H9 (cell line): Measurements from ENCODE around the gene PEA15. TPM values are rescaled to one million over a fixed set of nuclear protein-coding genes. Genes with fewer than 3 reads are reported as not detected.

Experiments
- DNase-seq: peaks from one replicate; pipeline ENCODE4 v3.0.0-alpha.2; 2017
- H2AFZ ChIP-seq: one replicate; pipeline ENCODE4 v1.6.1; 2013; ENCODE audit warnings: mild to moderate bottlenecking, low read length, control low read depth, moderate library complexity
- H2AK5ac ChIP-seq: 2 replicates; pipeline ENCODE4 v1.6.1; 2013; ENCODE audit warnings: low read length, control low read depth, mixed read lengths; ENCODE audit not compliant: insufficient read length
- H2BK120ac ChIP-seq: one replicate; pipeline ENCODE4 v1.6.1; 2013; ENCODE audit warnings: low read depth, mild to moderate bottlenecking, low read length, control low read depth, inconsistent platforms; ENCODE audit not compliant: poor library complexity, severe bottlenecking
- H2BK12ac ChIP-seq: 2 replicates; pipeline ENCODE4 v1.6.1; 2013; ENCODE audit warnings: low read length, control low read depth, mixed read lengths, low read depth; ENCODE audit not compliant: insufficient read length
- H2BK15ac ChIP-seq: 2 replicates; pipeline ENCODE4 v1.6.1; 2013; ENCODE audit warnings: low read depth, low read length, control low read depth
- H2BK20ac ChIP-seq: one replicate; pipeline ENCODE4 v1.6.1; 2013; ENCODE audit warnings: low read depth, mild to moderate bottlenecking, low read length, control low read depth, inconsistent platforms; ENCODE audit not compliant: poor library complexity, severe bottlenecking
- H2BK5ac ChIP-seq: 2 replicates; pipeline ENCODE4 v1.6.1; 2013; ENCODE audit warnings: low read length, control low read depth, mixed read lengths; ENCODE audit not compliant: insufficient read length
- H3K14ac ChIP-seq: 2 replicates; pipeline ENCODE4 v1.6.1; 2013; ENCODE audit warnings: low read length, control low read depth; ENCODE audit not compliant: insufficient read depth
- H3K18ac ChIP-seq: 2 replicates; pipeline ENCODE4 v1.6.1; 2013; ENCODE audit warnings: low read depth, mild to moderate bottlenecking, mixed read lengths, low read length, control low read depth; ENCODE audit not compliant: insufficient read length
- H3K23ac ChIP-seq: 2 replicates; pipeline ENCODE4 v1.6.1; 2013; ENCODE audit warnings: low read length, control low read depth, mixed read lengths, low read depth; ENCODE audit not compliant: insufficient read length
- H3K23me2 ChIP-seq: 2 replicates; pipeline ENCODE4 v1.6.1; 2013; ENCODE audit warnings: low read depth, mild to moderate bottlenecking, mixed read lengths, low read length, control low read depth; ENCODE audit not compliant: insufficient read length, poor library complexity, severe bottlenecking
- H3K27ac ChIP-seq: 2 replicates; pipeline ENCODE4 v1.5.1; 2013; ENCODE audit warnings: low read length, control low read depth, mixed read lengths, low read depth; ENCODE audit not compliant: insufficient read length
- H3K27me3 ChIP-seq: 2 replicates; pipeline ENCODE4 v1.6.1; 2013; ENCODE audit warnings: low read length, control low read depth, inconsistent platforms; ENCODE audit not compliant: insufficient read depth
- H3K4ac ChIP-seq: 2 replicates; pipeline ENCODE4 v1.6.1; 2013; ENCODE audit warnings: low read depth, mild to moderate bottlenecking, control low read depth, inconsistent platforms, low read length, moderate library complexity
- H3K4me1 ChIP-seq: 2 replicates; pipeline ENCODE4 v1.6.1; 2013; ENCODE audit warnings: low read length, control low read depth, inconsistent platforms; ENCODE audit not compliant: insufficient read depth
- H3K4me2 ChIP-seq: 2 replicates; pipeline ENCODE4 v1.6.1; 2013; ENCODE audit warnings: low read length, control low read depth, mixed read lengths; ENCODE audit not compliant: insufficient read length, insufficient read depth
- H3K56ac ChIP-seq: 2 replicates; pipeline ENCODE4 v1.6.1; 2013; ENCODE audit warnings: low read depth, mild to moderate bottlenecking, mixed read lengths, low read length, control low read depth; ENCODE audit not compliant: insufficient read length
- H3K79me1 ChIP-seq: 2 replicates; pipeline ENCODE4 v1.6.1; 2013; ENCODE audit warnings: low read depth, mild to moderate bottlenecking, moderate library complexity, low read length, control low read depth, inconsistent platforms; ENCODE audit not compliant: insufficient read depth, poor library complexity, severe bottlenecking
- H3K79me2 ChIP-seq: 2 replicates; pipeline ENCODE4 v1.6.1; 2013; ENCODE audit warnings: low read length, control low read depth, inconsistent platforms; ENCODE audit not compliant: insufficient read depth
- H3K9ac ChIP-seq: 2 replicates; pipeline ENCODE4 v1.6.1; 2013; ENCODE audit warnings: low read length, control low read depth, mixed read lengths; ENCODE audit not compliant: insufficient read length; ENCODE audit errors: extremely low read depth
- H3K9me3 ChIP-seq: one replicate; pipeline ENCODE4 v1.6.1; 2013; ENCODE audit warnings: low read depth, low read length, inconsistent platforms; ENCODE audit not compliant: control insufficient read depth
- H3T11ph ChIP-seq: one replicate; pipeline ENCODE4 v1.6.1; 2013; ENCODE audit warnings: mild to moderate bottlenecking, low read length, control low read depth, inconsistent platforms
- H4K20me1 ChIP-seq: one replicate; pipeline ENCODE4 v1.6.1; 2013; ENCODE audit not compliant: control insufficient read depth, insufficient read length, insufficient read depth
- H4K5ac ChIP-seq: 2 replicates; pipeline ENCODE4 v1.6.1; 2013; ENCODE audit warnings: low read depth, mild to moderate bottlenecking, mixed read lengths, low read length, control low read depth; ENCODE audit not compliant: insufficient read length
- H4K8ac ChIP-seq: replicated peaks from 2 replicates; pipeline ENCODE4 v1.6.1; 2013; ENCODE audit warnings: low read length, control low read depth, mixed read lengths, low read depth; ENCODE audit not compliant: insufficient read length
- H4K91ac ChIP-seq: 2 replicates; pipeline ENCODE4 v1.6.1; 2013; ENCODE audit warnings: low read depth, mild to moderate bottlenecking, moderate library complexity, mixed read lengths, low read length, control low read depth; ENCODE audit not compliant: insufficient read length
- H3K27ac Mint-ChIP-seq, 3 experiments: 2 replicates in 2 of 3; 3 replicates in 1 of 3; pipeline ENCODE4 v1.8.0; 2020 to 2021; ENCODE audit warnings: mixed read lengths in 3 of 3, mild to moderate bottlenecking in 1 of 3, moderate library complexity in 1 of 3
- H3K27me3 Mint-ChIP-seq: 2 replicates; pipeline ENCODE4 v1.8.0; 2021; ENCODE audit warnings: low read depth, mild to moderate bottlenecking, moderate library complexity, mixed read lengths
- H3K36me3 Mint-ChIP-seq, 3 experiments: 2 replicates in 2 of 3; 3 replicates in 1 of 3; pipeline ENCODE4 v1.8.0; 2020 to 2021; ENCODE audit warnings: low read depth in 3 of 3, mixed read lengths in 3 of 3; ENCODE audit not compliant: insufficient read depth in 1 of 3
- H3K4me1 Mint-ChIP-seq, 2 experiments: 2 replicates each; pipeline ENCODE4 v1.8.0; 2020; ENCODE audit warnings: mixed read lengths in 2 of 2
- H3K4me3 Mint-ChIP-seq, 2 experiments: 2 replicates in 1 of 2; 3 replicates in 1 of 2; pipeline ENCODE4 v1.8.0; 2020 to 2021; ENCODE audit warnings: mild to moderate bottlenecking in 2 of 2, mixed read lengths in 2 of 2, moderate library complexity in 1 of 2
- H3K9me3 Mint-ChIP-seq, 2 experiments: 2 replicates in 1 of 2; 3 replicates in 1 of 2; pipeline ENCODE4 v1.8.0; 2020; ENCODE audit warnings: mild to moderate bottlenecking in 2 of 2, mixed read lengths in 2 of 2, moderate library complexity in 1 of 2
- total RNA-seq: library from RNA; stranded (reverse); gene quantifications from 2 replicates; pipeline ENCODE4 v1.2.1, GENCODE V29; 2021
- TF ChIP-seq, protein P1 (sequence below): fragments of 200-600 bp; sonication (generic); conservative IDR thresholded peaks from 3 replicates; pipeline ENCODE4 v1.8.0; 2021; ENCODE audit warnings: antibody characterized with exemption, mild to moderate bottlenecking

The PEA15 gene
- total RNA-seq, 1 experiment from 2014 or later, result 82.1 TPM

DNA sequence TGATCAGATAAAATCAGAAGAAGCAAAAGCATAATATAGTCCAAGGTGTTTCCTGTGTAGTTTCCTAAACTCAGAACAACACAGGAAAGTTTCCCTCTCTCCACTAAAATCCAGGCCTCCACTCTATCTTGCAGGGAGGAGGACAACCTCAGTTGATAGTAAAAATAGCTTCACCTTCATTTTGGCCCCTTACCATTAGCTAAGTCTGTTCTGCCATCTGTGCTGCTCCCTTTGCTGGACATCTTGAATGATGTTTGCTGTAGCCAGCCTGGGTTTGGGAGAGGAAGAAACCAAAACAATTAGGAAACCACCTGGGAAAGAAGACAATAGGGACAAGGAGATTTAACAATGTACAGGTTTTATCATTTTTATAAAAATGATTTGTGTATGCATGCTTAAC, 38.6 kb downstream of the PEA15 start:
- Histone ChIP-seq H4K91ac (no peak overlapping the region), H3K9me3 (no peaks in the 10 kb centered on the region), H2BK15ac (no peak overlapping the region), H3K18ac (no peak overlapping the region), H2BK12ac (no peak overlapping the region), H2BK5ac (no peak overlapping the region), H3K79me2 (peaks cover 1% of the 10 kb centered on the region; the same call in 1 of the 2 replicates), H3K14ac (no peak overlapping the region), H3K23ac (no peak overlapping the region), H2AFZ (no peak overlapping the region), H4K5ac (no peak overlapping the region), H2AK5ac (no peak overlapping the region), H3K79me1 (no peaks in the 10 kb centered on the region), H3K4ac (no peak overlapping the region), H2BK20ac (no peak overlapping the region), H3K4me1 (no peaks in the 10 kb centered on the region), H4K8ac (no peak overlapping the region), H3K9ac (no peak overlapping the region), H3K27me3 (no peaks in the 10 kb centered on the region), H3K56ac (no peak overlapping the region), H3K23me2 (no peaks in the 10 kb centered on the region), H2BK120ac (no peak overlapping the region), H3K27ac (no peak overlapping the region), H3T11ph (no peak overlapping the region), H4K20me1 (no peaks in the 10 kb centered on the region), H3K4me2 (no peak overlapping the region)
- H3K4me3 Mint-ChIP-seq, result no peak overlapping the region
- no peak for DNase-seq
- H3K36me3 Mint-ChIP-seq, result peaks cover 10 to 44% (median 43%) of the 10 kb centered on the region in 3 experiments; a peak in 5 of 7 replicates
- H3K27ac Mint-ChIP-seq, result no peak overlapping the region
- H3K27me3 Mint-ChIP-seq, result no peaks in the 10 kb centered on the region
- peaks cover 2 to 11% of the 10 kb centered on the region in 2 experiments; a peak in 3 of 4 replicates for H3K4me1 Mint-ChIP-seq
- H3K9me3 Mint-ChIP-seq, result no peaks in the 10 kb centered on the region; a peak in 1 of 5 replicates
- TF ChIP-seq, protein P1, sequence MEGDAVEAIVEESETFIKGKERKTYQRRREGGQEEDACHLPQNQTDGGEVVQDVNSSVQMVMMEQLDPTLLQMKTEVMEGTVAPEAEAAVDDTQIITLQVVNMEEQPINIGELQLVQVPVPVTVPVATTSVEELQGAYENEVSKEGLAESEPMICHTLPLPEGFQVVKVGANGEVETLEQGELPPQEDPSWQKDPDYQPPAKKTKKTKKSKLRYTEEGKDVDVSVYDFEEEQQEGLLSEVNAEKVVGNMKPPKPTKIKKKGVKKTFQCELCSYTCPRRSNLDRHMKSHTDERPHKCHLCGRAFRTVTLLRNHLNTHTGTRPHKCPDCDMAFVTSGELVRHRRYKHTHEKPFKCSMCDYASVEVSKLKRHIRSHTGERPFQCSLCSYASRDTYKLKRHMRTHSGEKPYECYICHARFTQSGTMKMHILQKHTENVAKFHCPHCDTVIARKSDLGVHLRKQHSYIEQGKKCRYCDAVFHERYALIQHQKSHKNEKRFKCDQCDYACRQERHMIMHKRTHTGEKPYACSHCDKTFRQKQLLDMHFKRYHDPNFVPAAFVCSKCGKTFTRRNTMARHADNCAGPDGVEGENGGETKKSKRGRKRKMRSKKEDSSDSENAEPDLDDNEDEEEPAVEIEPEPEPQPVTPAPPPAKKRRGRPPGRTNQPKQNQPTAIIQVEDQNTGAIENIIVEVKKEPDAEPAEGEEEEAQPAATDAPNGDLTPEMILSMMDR, result no peak
